ENCODE results near the gene MTHFD1. TPM values are rescaled to one million over a fixed set of nuclear protein-coding genes. Genes with fewer than 3 reads are reported as not detected.

Gene MTHFD1
- total and polyA plus RNA-seq, 8 donors = 16.4 to 53.9 (median 35.5) TPM

DNA sequence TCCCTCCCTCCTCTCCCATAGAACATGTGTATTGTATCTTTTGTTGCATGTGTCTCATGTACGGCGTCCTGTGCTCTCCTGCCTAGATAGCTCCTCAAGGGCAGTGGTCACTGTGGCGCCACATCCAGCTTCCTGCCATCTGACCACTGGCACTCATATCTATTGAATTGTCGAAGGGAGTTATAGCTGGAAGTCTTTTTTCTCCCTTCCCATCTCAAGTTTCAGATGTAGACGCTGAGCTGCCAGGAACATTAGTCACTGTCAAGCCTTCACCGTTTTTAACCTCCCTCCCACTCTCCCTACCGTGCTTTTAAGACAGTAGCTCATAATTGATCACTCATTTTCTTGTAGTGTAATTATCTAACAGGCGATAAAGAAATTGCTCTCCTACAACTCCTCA lies 33.0 kb downstream of the MTHFD1 start:
- peaks cover 3 to 18% (median 17%) of the 10 kb centered on the region in 3 donors for H3K36me3 ChIP-seq
- intact Hi-C loops (cut with DNase I) = no loop called here
- no peaks in the 10 kb centered on the region for H3K27me3 ChIP-seq
- H3K4me1 ChIP-seq = no peaks in the 10 kb centered on the region
- DNase-seq (no peak), FAIRE-seq (no peak), ATAC-seq (no peak)
- 68 to 77% methylated on average over 8 of the region's 8 CpGs for WGBS, 2 donors
- H3K27ac ChIP-seq = no peak overlapping the region
- no peak overlapping the region for H3K4me3 ChIP-seq
- no peak for TF ChIP-seq CTCF (IDR thresholded peaks at IDR 0.05)
- no peaks in the 10 kb centered on the region for H3K9me3 ChIP-seq

- no peak for FAIRE-seq
- no peak overlapping the region for H3K4me3 ChIP-seq
- DNase-seq = no peak
- H3K27me3 ChIP-seq = no peaks in the 10 kb centered on the region
- intact Hi-C loops (cut with DNase I) = no loop called here
- H3K36me3 ChIP-seq = peaks cover 3 to 26% (median 18%) of the 10 kb centered on the region in 3 donors
- ATAC-seq = no peak
- H3K9me3 ChIP-seq = no peaks in the 10 kb centered on the region
- no peak for TF ChIP-seq CTCF (IDR thresholded peaks at IDR 0.05)
- no peak overlapping the region for H3K27ac ChIP-seq
- 97 to 100% methylated on average over 1 of the region's 1 CpG for WGBS, 2 donors
- no peaks in the 10 kb centered on the region for H3K4me1 ChIP-seq
Observed at GRCh38 chr14:64422005-64422404, 33.9 kb downstream of the MTHFD1 start.

DNA sequence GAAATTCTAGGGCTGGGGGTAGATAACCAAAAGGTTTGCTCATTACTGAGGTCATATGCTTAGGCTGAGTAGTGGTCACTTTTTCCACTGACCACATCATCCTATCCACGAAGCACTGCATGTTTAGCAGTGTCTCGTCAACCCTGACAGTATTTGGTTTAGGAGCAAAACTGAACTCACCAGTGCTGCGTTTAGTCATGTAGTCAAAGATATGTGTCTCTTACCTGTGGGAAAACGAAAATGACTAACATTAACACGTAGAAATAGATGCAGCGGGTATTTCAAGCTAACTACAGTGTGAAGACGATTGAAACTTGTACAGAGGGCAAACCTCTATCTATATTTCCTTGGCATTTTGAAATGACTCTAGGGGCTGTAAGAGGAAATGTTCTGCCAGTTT lies 34.6 kb downstream of the MTHFD1 start:
- intact Hi-C loops (cut with DNase I) = no loop called here
- FAIRE-seq = no peak
- no peak overlapping the region for H3K27ac ChIP-seq
- peaks cover 3 to 33% (median 18%) of the 10 kb centered on the region in 3 donors for H3K36me3 ChIP-seq
- WGBS, 2 donors = 91 to 94% methylated on average over 7 of the region's 7 CpGs
- no peak for TF ChIP-seq CTCF (IDR thresholded peaks at IDR 0.05)
- H3K9me3 ChIP-seq = no peaks in the 10 kb centered on the region
- no peak for DNase-seq
- no peaks in the 10 kb centered on the region for H3K4me1 ChIP-seq
- no peak for ATAC-seq
- no peaks in the 10 kb centered on the region for H3K27me3 ChIP-seq
- no peak overlapping the region for H3K4me3 ChIP-seq

- H3K36me3 ChIP-seq = peaks cover 0 to 33% (median 13%) of the 10 kb centered on the region in 3 donors
- H3K4me1 ChIP-seq = no peaks in the 10 kb centered on the region
- no peaks in the 10 kb centered on the region for H3K27me3 ChIP-seq
- intact Hi-C loops (cut with DNase I) = no loop called here
- 96 to 97% methylated on average over 6 of the region's 6 CpGs for WGBS, 2 donors
- H3K4me3 ChIP-seq = no peak overlapping the region
- no peaks in the 10 kb centered on the region for H3K9me3 ChIP-seq
- TF ChIP-seq CTCF (IDR thresholded peaks at IDR 0.05) = no peak
- DNase-seq (no peak), FAIRE-seq (no peak), ATAC-seq (no peak)
- no peak overlapping the region for H3K27ac ChIP-seq
Observed at GRCh38 chr14:64423987-64424386, 35.8 kb downstream of the MTHFD1 start.

DNA sequence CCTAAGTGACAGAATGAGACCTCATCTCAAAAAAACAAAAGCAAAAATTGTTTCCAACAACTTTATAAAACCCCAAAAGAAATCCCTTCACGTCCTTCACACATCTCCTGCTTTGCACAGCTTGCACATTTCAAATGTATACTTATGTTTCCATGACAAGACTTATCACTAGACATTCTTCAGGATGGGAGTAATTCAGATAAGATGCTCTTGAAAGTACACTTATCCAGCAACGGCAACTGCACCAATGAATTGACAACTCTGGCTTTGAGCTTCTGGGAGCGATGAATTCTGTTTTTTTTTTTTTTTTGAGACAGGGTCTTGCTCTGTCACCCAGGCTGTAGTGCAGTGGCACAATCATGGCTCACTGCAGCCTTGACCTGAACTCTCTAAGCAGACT lies 46.4 kb downstream of the MTHFD1 start:
- Histone ChIP-seq H3K4me3 (no peak overlapping the region), H3K27me3 (no peaks in the 10 kb centered on the region), H3K36me3 (peaks cover 0 to 46% (median 10%) of the 10 kb centered on the region in 3 donors), H3K27ac (no peak overlapping the region), H3K4me1 (no peaks in the 10 kb centered on the region), H3K9me3 (no peaks in the 10 kb centered on the region)
- intact Hi-C loops (cut with DNase I) = no loop called here
- no peak for TF ChIP-seq CTCF (IDR thresholded peaks at IDR 0.05)
- DNase-seq (no peak), ATAC-seq (no peak), FAIRE-seq (no peak)
- 79 to 84% methylated on average over 3 of the region's 3 CpGs for WGBS, 2 donors
